ENCODE results near the gene SARDH.

SARDH gene

DNA sequence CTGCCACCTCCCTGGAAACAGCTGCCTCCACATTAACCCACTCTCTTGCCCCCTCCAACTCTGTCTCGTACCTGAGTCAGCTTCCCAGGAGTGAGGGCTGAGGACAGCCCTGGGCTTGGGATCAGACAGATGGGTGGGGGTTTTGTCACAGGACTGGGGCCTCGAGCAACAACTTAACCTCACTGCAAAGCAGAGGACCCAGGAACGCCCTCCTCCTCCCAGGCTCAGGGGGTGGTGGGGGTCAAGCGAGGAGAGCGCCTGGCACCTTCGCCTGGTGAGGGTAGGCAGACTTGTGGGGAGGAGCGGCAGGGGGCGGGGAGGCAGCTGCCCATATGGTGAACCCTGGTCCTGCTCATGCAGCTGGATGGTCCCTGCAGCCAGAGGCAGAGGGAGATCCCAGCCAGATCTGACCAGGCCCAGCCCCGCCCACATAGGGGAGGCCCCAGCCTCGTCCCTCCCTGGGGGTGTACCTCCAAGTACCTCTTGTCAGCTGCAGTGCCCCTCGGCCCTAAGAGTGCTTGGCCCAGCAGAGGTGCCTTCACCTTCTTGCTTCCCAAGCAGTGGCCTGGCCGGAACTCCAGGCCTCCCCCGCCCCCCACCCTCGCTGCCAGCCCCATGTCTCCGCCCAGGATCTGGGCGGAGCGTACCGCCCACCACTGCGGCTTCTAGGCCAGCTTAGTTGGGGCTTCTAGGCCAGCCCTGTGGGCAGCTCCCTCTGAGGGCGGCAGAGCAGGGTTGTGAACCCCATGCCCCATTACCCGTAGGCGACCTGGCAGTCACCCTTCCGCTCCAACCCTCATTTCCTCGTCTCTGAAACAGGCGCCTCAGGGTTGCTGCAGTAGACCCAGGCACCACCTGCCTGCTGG is at the start of gene SARDH:
TSS of gene SARDH (minus strand) at position 579 of the 866 bp plus-strand sequence. CDS start 4,179 bp downstream, outside the sequence.
- peak; percentile 80 for DNase-seq

DNA sequence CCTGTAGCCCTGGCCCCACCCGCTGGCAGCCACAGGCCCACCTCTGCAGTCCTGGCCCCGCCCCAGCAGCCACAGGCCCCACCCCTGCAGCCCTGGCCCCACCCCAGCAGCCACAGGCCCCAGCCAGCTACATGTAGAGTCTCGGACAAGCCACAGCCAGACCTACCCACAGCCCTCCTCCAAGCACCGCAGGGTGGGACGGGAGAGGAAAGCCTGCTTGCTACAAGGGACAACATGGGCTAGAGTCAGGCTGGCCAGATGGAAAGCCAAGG is 49.5 kb upstream of the SARDH start:
- no peak for DNase-seq

- no peak for DNase-seq
These were observed 49.0 kb upstream of the SARDH start for GRCh38 chr9:133786907-133787753.

GRCh38 chr9:133786371-133786753 is 48.2 kb upstream of the SARDH start:
- DNase-seq, result no peak

- no peak for DNase-seq
These were observed 47.7 kb upstream of the SARDH start for GRCh38 chr9:133785753-133786370.

GRCh38 chr9:133784731-133785561 is 46.8 kb upstream of the SARDH start:
- DNase-seq, result no peak

- DNase-seq, result no peak
These were observed 45.2 kb upstream of the SARDH start for GRCh38 chr9:133783331-133783731.

DNA sequence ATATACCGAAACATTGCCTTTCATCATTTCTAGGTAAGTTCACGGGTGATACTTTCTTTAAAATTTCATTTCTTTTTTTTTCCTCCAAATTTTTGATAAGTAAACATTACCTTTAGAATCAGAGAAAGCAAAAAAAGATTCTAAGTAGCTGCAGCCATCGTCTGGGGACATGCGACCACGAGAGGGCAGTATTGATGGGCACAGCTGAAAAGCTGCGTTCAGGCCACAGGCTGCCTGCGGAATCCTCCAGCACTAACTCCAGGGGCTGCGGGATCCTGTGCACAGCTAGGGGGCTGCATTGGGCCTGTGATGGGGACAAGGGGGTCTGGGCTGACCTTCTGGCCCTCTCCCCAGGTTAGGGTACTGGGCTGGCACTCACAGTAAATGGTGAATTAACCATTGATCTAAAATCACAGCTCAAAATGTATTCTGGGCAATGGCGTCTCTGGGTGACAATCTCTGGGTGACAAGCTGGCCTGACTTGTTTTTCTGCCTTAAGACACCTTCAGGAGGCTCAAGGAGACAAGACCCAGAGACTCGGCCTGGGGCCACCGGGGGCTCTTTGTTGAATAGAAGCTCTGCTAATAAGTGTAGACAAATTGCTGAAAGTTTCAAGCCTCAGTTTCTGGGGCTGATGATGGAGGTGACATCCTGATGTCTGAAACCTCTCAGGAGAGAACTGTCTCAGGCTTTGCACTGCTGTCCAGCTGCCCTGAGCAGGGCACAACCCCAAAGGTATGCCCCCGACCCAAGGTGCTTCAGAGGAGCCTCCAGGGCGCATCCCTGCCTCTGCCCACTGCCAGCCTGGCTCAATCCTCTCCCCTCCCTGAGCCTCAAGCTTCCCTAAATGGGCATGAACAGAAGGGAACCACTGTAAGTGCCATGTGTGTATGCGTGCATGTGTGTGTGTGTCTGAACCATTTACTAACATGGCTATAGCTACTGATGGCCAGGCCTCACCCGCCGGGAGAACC is 44.3 kb upstream of the SARDH start:
- DNase-seq, result peak; percentile 68

GRCh38 chr9:133781828-133782135 is 43.6 kb upstream of the SARDH start:
- no peak for DNase-seq

- DNase-seq, result no peak
These were observed 43.0 kb upstream of the SARDH start for GRCh38 chr9:133780962-133781827.

- DNase-seq, result no peak
These were observed 42.3 kb upstream of the SARDH start for GRCh38 chr9:133780404-133780945.

- no peak for DNase-seq
These were observed 41.6 kb upstream of the SARDH start for GRCh38 chr9:133779516-133780403.

- DNase-seq, result no peak
These were observed 40.9 kb upstream of the SARDH start for GRCh38 chr9:133779081-133779480.

DNA sequence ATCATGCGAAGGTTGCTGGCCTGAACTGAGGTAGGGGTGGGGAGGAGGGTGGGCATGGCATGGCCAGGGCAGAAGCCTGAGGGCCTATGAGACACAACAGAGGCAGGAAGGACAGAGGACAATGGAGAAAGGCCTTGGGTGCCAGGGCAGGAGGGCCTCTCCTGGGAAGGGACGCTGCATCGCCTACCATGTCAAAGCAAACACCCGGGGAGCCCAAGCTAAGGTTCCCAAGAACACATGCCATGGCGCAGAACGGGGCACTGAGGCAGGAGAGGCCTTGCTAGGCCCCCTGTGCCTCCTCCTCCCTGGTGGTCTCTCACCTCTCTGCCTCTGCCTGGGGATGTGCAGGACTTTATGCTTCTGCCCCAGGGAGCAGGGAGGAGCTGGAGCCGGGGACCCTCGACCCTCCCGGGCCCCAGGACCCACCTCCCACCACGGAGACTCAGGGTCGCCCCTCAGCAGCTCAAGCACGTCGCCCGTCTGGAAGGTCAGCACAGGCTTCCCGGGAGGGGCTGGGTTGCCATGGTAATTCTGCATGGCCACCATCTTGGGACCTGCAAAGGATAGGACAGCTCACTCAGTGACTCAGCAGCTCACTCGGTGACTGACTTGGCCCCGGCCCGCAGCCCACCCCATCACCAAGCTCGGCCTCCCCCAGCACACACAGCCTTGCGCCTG is 40.3 kb upstream of the SARDH start:
- no peak for DNase-seq

DNA sequence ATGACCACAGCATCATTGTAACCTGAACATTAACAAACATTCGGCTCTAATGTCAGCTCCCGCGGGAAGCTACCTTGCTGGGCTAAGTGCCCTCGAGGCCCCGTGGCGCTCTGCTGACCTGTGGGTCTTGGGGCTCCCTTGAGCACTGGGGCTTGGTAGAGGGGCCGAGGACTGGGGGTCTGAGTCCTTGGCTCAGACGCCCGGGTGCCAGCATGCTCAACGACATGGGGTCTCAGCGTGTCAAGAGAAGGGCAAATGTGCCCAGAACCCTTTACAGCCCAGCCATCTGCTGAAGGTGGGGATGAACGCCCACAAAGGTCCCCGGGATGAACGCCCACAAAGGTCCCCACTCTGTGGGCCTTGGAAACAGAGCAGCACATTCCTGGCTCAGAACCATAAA is 39.7 kb upstream of the SARDH start:
- DNase-seq, result no peak

GRCh38 chr9:133777068-133777791 is 39.1 kb upstream of the SARDH start:
- no peak for DNase-seq

GRCh38 chr9:133775951-133776905 is 38.1 kb upstream of the SARDH start:
- no peak for DNase-seq
